GM19463 (cell line): ENCODE measurements around the gene FSCN2.

ENCODE experiments used
- ATAC-seq: cut with Tn5 transposase; IDR thresholded peaks from one replicate; pipeline ENCODE4 v1.9.1; 2021; ENCODE audit warnings: mild to moderate bottlenecking, moderate library complexity; ENCODE audit not compliant: unreplicated experiment

The FSCN2 gene

GRCh38 chr17:81538651-81539570, 10.7 kb downstream of the FSCN2 start:
- ATAC-seq: no peak

GRCh38 chr17:81539571-81539900, 11.4 kb downstream of the FSCN2 start:
- ATAC-seq: no peak

GRCh38 chr17:81539961-81540675, 11.9 kb downstream of the FSCN2 start:
- ATAC-seq: no peak

- no peak for ATAC-seq
Measured at GRCh38 chr17:81540676-81541027, 12.5 kb downstream of the FSCN2 start.

GRCh38 chr17:81541123-81541522, 12.9 kb downstream of the FSCN2 start:
- ATAC-seq: no peak

- ATAC-seq: no peak
Measured at GRCh38 chr17:81542431-81543338, 14.5 kb downstream of the FSCN2 start.

GRCh38 chr17:81543339-81543675, 15.1 kb downstream of the FSCN2 start:
- no peak for ATAC-seq

GRCh38 chr17:81543756-81544155, 15.6 kb downstream of the FSCN2 start:
- ATAC-seq: no peak

GRCh38 chr17:81544281-81544974, 16.3 kb downstream of the FSCN2 start:
- no peak for ATAC-seq

- ATAC-seq: no peak
Measured at GRCh38 chr17:81545160-81545949, 17.2 kb downstream of the FSCN2 start.

- ATAC-seq: no peak
Measured at GRCh38 chr17:81546906-81547613, 18.9 kb downstream of the FSCN2 start.

GRCh38 chr17:81547614-81547982, 19.4 kb downstream of the FSCN2 start:
- ATAC-seq: no peak

GRCh38 chr17:81549031-81549557, 20.9 kb downstream of the FSCN2 start:
- ATAC-seq: no peak

GRCh38 chr17:81549826-81550225, 21.6 kb downstream of the FSCN2 start:
- no peak for ATAC-seq

- no peak for ATAC-seq
Measured at GRCh38 chr17:81550285-81550684, 22.1 kb downstream of the FSCN2 start.

- ATAC-seq: no peak
Measured at GRCh38 chr17:81550830-81551457, 22.8 kb downstream of the FSCN2 start.

GRCh38 chr17:81551458-81552243, 23.5 kb downstream of the FSCN2 start:
- ATAC-seq: peak; percentile 16
